ENCODE measurements around the gene MISFA.
A peak's percentile ranks its signal among the peaks of the same experiment; 100 is the strongest.

The MISFA gene

GRCh38 chr11:18608376-18608775 is 8.8 kb downstream of the MISFA start:
- no peak overlapping the region for H3K4me3 ChIP-seq (ENCODE audit: low read length)
- TF ChIP-seq CTCF (conservative IDR thresholded peaks at IDR 0.05; ENCODE audit: low read length): no peak
- DNase-seq (ENCODE audit: low read depth): no peak

GRCh38 chr11:18611196-18611595 is 11.6 kb downstream of the MISFA start:
- TF ChIP-seq CTCF (conservative IDR thresholded peaks at IDR 0.05; ENCODE audit: low read length): no peak
- peak; percentile 59 for DNase-seq (ENCODE audit: low read depth)
- H3K4me3 ChIP-seq (ENCODE audit: low read length): no peak overlapping the region

DNA sequence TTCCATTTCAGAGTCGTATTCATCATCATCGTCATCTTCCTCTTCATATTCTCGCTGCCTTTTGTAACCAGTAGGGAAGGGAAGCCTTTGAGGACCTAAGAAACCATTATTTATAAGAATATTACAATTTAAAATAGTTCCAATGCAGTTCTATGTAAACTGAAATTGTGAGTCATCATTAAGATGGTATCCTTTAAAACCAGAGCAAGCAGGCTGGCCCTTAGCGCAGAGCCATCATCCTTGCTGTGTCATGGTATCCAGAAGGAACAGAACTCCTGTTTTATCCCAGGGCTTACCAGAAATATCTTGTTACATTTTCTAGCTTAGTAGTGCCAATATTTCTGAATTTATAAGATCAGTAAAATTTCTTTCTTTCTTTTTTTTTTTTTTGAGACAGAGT is 12.8 kb downstream of the MISFA start:
- no peak for DNase-seq (ENCODE audit: low read depth)
- TF ChIP-seq CTCF (conservative IDR thresholded peaks at IDR 0.05; ENCODE audit: low read length): no peak
- H3K4me3 ChIP-seq (ENCODE audit: low read length): no peak overlapping the region

DNA sequence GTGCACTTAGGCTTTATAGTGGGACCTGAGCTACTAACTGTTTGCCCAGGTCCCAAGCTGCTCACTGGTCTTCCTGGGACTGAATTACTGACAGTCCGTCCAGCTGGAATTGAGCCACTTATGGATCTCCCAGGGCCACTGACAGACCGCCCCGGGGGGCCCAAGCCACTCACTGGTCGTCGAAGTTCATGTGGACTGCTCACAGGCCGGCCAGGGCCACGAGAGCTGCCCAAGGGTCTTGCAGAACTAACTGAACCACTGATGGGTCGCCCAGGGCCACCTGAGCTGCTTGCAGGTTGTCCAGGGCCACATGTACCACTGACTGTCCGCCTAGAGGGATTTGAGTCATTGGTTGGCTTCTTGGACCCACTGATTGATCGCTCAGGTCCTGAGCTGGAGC is 15.1 kb downstream of the MISFA start:
- TF ChIP-seq CTCF (conservative IDR thresholded peaks at IDR 0.05; ENCODE audit: low read length): no peak
- no peak overlapping the region for H3K4me3 ChIP-seq (ENCODE audit: low read length)
- no peak for DNase-seq (ENCODE audit: low read depth)

GRCh38 chr11:18615628-18616392 is 16.2 kb downstream of the MISFA start:
- no peak for TF ChIP-seq CTCF (conservative IDR thresholded peaks at IDR 0.05; ENCODE audit: low read length)
- no peak for DNase-seq (ENCODE audit: low read depth)
- H3K4me3 ChIP-seq (ENCODE audit: low read length): no peak overlapping the region

GRCh38 chr11:18617688-18618341 is 18.2 kb downstream of the MISFA start:
- H3K4me3 ChIP-seq (ENCODE audit: low read length): no peak overlapping the region
- peak; percentile 58 for DNase-seq (ENCODE audit: low read depth)
- TF ChIP-seq CTCF (conservative IDR thresholded peaks at IDR 0.05; ENCODE audit: low read length): no peak
